ENCODE measurements around the gene SPOCK1. TPM values are rescaled to one million over a fixed set of nuclear protein-coding genes. Genes with fewer than 3 reads are reported as not detected.
"Not testable (repeated sequence)": the region's sequence is repeated elsewhere in the genome, so short reads cannot be mapped to it uniquely, and the experiment has no call there.

SPOCK1 gene
- total RNA-seq, 1 experiment from 2014 or later = 222 TPM

- no peak for DNase-seq (ENCODE audit: extremely low read depth, low read depth)
These were observed 225.6 kb downstream of the SPOCK1 start for GRCh38 chr5:137273511-137273910.

- DNase-seq (ENCODE audit: extremely low read depth, low read depth) = no peak
These were observed 226.3 kb downstream of the SPOCK1 start for GRCh38 chr5:137272831-137273230.

DNA sequence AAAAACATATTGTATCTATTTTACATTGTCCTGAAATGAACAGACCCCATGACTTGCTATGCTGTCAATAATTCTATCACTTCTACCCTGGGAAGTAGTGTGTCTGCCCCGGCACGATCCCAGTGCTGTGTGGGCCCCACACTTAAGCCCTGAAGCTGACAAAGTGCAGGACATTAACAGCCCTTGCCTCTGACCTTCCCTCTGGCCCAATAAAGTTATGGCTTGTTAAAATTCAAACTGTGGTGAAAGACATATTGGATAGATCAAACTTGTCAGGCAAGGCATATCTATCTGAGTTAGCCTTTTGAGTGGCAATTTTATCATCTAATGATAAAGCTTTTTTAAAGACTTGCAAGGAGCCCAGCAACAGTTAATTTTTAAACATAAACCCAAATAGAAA lies 229.2 kb downstream of the SPOCK1 start:
- DNase-seq (ENCODE audit: extremely low read depth, low read depth) = no peak

- DNase-seq (ENCODE audit: extremely low read depth, low read depth) = no peak
These were observed 229.9 kb downstream of the SPOCK1 start for GRCh38 chr5:137269274-137269673.

DNA sequence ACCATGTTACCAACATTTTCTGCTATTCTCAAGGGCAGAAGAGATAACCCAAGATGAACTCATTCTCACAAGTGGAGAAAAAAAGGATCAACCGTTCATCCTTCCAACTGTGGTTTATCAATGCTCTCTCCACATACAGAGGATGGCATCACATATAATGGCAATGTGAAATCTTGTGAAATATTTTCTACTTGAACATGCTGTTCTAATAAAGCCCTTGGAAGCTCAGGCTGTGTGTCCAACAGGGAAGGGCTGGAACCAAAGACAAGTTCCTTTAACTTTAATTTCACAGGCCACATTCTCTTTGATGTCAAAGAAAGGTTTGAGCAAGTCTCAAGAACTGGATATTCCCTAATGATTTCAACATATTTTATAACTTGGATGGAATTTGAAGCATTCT lies 230.5 kb downstream of the SPOCK1 start:
- no peak for DNase-seq (ENCODE audit: extremely low read depth, low read depth)

GRCh38 chr5:137266186-137266585 lies 232.9 kb downstream of the SPOCK1 start:
- DNase-seq (ENCODE audit: extremely low read depth, low read depth) = no peak

GRCh38 chr5:137265457-137265856 lies 233.7 kb downstream of the SPOCK1 start:
- DNase-seq (ENCODE audit: extremely low read depth, low read depth) = no peak

- no peak for DNase-seq (ENCODE audit: extremely low read depth, low read depth)
These were observed 234.6 kb downstream of the SPOCK1 start for GRCh38 chr5:137264573-137264972.

DNA sequence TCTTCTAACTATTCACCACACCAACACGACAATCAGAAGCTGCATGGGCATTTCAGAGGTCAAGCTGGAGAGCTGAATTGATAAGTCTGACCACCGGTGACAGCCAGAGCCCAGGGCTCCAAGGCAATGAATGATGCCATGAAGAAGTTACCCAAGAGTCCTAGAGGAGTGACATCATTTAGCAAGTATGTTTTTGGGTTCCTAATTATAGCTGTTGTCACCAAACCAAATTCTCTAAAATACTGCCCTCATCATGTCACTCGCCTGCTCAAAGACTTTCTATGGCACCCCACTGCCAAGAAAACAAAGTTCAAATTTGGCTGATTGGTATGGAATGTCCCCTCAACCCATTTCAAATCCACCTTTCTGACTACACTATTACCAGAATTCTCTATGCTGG lies 235.1 kb downstream of the SPOCK1 start:
- DNase-seq (ENCODE audit: extremely low read depth, low read depth) = no peak

GRCh38 chr5:137263371-137264005 lies 235.6 kb downstream of the SPOCK1 start:
- no peak for DNase-seq (ENCODE audit: extremely low read depth, low read depth)

DNA sequence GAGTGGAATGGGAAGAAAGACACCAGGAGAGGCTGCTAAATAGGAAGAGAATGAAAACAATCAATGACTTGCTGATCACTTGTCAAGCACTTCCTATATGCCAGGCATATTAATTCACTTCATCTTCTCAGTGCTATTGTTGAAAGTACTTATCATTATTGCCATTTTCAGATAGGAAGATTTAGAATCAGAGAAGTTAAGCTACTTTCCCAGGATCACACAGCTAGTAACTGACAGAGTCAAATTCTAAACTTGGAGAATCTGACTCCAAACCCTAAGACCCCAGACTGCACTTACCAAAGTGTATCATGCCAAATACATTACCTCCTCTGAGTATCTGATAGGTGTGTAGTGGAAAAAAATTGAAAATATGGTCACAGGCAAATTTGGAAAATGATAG lies 236.3 kb downstream of the SPOCK1 start:
- no peak for DNase-seq (ENCODE audit: extremely low read depth, low read depth)

DNA sequence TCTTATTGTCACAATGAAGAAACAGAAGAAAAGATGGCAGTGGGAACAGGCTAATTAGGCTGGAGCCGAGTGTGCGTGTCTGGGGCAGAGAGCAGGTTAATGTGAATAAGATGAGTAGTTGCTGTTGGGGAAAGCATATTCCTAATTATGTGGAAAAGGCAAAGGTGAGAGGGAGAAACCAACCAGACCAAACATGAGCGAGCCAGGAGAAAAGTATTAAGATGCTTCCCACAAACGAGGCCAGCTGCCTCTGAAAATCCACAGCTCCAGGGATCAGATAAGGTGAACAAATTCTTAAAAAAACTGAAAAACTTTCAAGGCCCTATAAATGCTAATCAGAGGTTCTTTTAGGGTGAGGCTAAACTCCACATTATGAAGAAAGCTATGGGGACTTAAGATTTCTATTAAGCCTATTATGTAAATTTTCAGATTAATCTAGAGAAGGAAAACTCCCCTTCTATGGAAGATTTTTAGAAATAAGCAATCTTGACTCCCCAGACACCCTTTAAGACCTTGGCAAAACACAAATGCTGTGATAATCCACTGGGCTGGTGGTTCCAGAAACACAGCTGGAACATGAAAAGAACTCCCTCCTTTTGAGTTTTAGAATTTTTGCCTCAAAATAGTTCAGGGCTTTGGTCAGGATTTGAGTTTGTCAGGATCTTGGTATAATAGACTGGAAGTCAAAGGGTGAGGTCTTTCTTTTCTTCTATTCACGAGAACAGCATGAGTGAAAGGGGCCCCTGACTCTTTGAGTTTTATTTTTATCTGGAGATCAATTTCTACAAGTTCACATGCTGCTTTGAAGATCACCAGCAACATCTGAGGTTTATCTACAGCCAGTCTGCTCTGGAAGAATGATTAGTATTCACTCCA lies 238.1 kb downstream of the SPOCK1 start:
- DNase-seq (ENCODE audit: extremely low read depth, low read depth) = no peak

- DNase-seq (ENCODE audit: extremely low read depth, low read depth) = not testable (repeated sequence)
These were observed 240.0 kb downstream of the SPOCK1 start for GRCh38 chr5:137259115-137259514.

DNA sequence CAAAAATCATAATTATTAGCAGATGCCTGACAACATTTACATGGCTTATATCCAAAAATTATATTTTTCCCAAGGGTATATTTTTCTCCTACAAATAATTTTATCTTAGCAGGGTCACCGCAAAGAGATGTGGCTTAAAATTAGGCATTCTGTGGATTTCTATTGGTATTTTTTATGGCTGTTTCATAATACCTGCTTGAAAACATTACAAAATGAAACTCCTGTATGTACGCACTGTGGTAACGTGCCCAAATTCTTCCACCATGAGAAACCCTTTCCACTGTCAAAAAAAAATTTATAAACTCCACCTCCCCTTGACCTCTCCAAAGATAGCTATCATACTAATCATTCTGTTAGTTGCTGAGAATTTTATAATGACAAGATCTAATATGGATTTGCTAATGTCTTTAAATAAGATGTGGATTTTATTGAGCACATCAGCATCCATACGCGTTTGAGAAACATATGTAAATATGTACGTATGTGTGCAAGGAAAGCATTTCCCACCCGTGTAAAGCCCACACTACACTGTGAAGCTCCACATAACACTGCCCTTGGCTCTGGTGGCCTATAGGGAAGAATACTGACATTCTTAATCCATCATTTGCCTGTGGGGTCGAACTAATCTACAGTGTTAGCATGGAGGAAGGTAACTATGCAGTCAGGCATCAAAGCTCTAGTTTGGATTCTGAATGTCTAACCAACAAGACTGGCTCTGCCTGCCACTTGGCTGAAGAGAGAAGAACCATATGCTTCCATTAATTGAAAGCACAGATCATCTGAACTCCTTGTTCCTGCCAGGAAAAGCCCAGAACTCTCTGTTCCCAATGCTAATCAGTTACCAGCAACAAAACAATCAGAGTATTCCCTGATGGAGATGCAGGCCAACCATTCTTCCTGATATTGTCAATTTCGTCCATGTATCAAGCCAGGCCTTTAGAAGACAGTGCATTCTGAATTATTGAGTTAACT lies 244.7 kb downstream of the SPOCK1 start:
- no peak for DNase-seq (ENCODE audit: extremely low read depth, low read depth)

- no peak for DNase-seq (ENCODE audit: extremely low read depth, low read depth)
These were observed 246.6 kb downstream of the SPOCK1 start for GRCh38 chr5:137252512-137252911.

DNA sequence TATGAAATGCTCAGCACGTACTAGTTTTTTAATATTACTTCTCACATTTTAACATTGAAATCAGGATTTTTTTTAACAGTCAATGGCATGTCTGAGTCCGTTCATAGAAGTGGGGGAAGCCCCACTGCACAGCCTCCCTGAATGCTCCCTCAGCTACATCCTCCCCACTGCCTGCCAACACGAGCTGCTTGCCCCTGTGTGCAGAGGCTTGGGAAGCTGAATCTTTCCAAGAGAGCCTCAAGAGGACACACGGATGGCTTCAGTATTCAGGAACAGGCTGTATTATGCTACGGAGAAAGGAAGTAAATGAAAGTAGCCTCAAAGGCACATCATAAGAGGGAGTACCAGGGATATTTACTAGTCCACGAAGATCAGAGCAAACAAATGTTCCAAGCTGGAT lies 248.7 kb downstream of the SPOCK1 start:
- no peak for DNase-seq (ENCODE audit: extremely low read depth, low read depth)

DNA sequence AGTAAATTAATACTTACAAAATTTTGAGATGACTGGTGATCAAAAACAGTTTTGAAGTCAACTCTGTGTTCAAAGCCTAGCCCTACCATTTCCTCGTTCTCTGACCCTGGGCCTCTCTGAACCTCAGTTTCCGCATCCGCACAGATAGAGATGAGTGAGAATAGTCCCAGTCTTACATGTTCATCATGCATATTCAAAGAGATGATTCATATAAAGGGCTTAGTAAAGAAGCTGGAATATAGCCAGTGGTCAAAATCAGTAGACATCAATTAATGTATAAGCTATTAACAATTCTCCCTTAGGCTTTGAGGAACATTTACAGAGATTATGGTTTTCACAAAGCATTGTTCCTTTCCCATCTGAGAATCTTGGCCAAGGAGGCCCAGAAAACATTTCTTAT lies 250.6 kb downstream of the SPOCK1 start:
- no peak for DNase-seq (ENCODE audit: extremely low read depth, low read depth)

GRCh38 chr5:137245438-137245837 lies 253.7 kb downstream of the SPOCK1 start:
- no peak for DNase-seq (ENCODE audit: extremely low read depth, low read depth)

DNA sequence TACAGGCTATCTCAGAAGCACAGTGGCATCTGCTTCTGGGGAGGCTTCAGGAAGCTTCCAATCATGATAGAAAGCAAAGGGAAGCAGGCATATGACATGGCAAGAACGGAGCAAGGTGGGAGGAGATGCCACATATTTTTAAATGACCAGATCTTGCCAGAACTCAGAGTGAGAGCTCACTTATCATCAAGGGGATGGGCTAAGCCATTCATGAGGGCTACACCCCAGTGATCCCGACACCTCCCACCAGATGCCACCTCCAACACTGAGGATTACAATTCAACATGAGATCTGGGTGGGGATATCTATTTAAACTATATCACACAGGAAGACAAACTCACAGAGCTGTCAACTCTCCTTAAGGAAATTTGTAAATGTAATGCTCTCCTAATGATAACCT lies 258.8 kb downstream of the SPOCK1 start:
- DNase-seq (ENCODE audit: extremely low read depth, low read depth) = no peak

DNA sequence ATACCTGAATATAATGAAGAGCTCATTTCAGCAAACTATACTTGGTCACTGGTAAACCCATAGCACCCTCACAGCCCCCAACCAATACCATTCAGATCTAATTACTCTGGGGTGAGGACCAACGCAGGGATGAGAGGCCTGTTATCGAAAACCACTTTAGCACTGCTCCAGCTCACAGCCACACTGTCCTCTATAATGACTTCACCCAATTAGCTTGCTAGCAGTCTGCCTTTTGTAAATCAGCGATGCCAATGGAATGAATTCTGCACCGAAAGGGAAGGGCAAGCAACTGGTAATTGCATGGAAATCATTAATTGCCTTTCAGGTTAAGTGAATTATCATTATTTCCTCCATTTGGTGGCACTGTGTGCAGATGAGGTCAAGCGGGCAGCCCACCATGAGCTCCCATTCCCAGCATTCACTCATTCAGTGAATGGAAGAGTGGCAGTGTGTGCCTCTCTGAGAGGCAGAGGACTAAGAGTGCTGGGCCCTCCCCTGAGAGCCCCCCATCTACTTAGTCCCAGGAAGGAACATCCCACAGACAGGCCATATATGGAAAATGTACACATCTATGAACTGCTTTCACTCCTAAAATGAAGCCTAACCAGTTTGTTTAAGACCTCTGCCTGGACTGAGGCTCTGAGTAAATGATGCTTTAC lies 262.1 kb downstream of the SPOCK1 start:
- no peak for DNase-seq (ENCODE audit: extremely low read depth, low read depth)

DNA sequence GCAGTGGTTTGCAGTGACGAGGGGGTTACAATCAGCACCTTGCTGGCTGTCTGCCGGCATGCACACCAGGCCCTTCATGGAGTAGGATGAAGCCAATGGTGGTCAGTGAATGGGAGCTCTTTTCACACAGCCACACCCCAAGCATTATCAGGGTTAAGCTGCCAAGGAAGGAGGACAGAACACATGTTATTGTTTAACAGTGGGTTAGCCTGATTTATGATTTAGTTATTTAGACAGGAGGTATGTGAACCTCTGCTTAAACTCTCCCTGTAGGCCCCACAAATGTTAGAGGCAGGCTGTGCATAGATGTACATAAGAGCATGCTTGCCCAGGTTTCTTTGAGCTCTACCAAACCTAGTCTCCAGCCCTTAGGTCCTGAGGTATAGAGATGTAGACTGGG lies 262.9 kb downstream of the SPOCK1 start:
- DNase-seq (ENCODE audit: extremely low read depth, low read depth) = no peak

Data from NCI-H460 (cell line).